Erythroblast (primary cell): Measurements from ENCODE around the gene TUBA3E.
"Not testable (repeated sequence)": the region's sequence is repeated elsewhere in the genome, so short reads cannot be mapped to it uniquely, and the experiment has no call there.

Experiments used
- GATA1 ChIP-seq: IDR thresholded peaks from 2 replicates; pipeline ENCODE4 v1.6.1; 2011; ENCODE audit warnings: low read depth, mild to moderate bottlenecking, control low read depth, low read length, moderate library complexity
- POLR2A ChIP-seq: IDR thresholded peaks from 2 replicates; pipeline ENCODE4 v1.6.1; 2011; ENCODE audit warnings: mild to moderate bottlenecking, low read length

GRCh38 chr2:130202518-130202917 is 4.3 kb upstream of the TUBA3E start:
- TF ChIP-seq POLR2A, GATA1: not testable (repeated sequence)
